Measurements from ENCODE around the gene PDZD2.

PDZD2 gene

GRCh38 chr5:31890046-31890445 lies 251.1 kb downstream of the PDZD2 start:
- DNase-seq, result no peak

- DNase-seq, result no peak
Observed at GRCh38 chr5:31894141-31894540, 255.2 kb downstream of the PDZD2 start.

- no peak for DNase-seq
Observed at GRCh38 chr5:31895199-31895820, 256.4 kb downstream of the PDZD2 start.

- DNase-seq, result no peak
Observed at GRCh38 chr5:31898036-31898632, 259.2 kb downstream of the PDZD2 start.

GRCh38 chr5:31900296-31900865 lies 261.4 kb downstream of the PDZD2 start:
- no peak for DNase-seq

- no peak for DNase-seq
Observed at GRCh38 chr5:31901807-31902530, 263.0 kb downstream of the PDZD2 start.

- DNase-seq, result no peak
Observed at GRCh38 chr5:31908396-31908795, 269.5 kb downstream of the PDZD2 start.

GRCh38 chr5:31909073-31909472 lies 270.1 kb downstream of the PDZD2 start:
- no peak for DNase-seq

- DNase-seq, result no peak
Observed at GRCh38 chr5:31911291-31912265, 272.6 kb downstream of the PDZD2 start.

- DNase-seq, result no peak
Observed at GRCh38 chr5:31913808-31914207, 274.9 kb downstream of the PDZD2 start.

GRCh38 chr5:31916327-31916726 lies 277.4 kb downstream of the PDZD2 start:
- no peak for DNase-seq

GRCh38 chr5:31918739-31919138 lies 279.8 kb downstream of the PDZD2 start:
- no peak for DNase-seq

GRCh38 chr5:31921852-31922305 lies 282.9 kb downstream of the PDZD2 start:
- DNase-seq, result no peak

- no peak for DNase-seq
Observed at GRCh38 chr5:31924005-31924404, 285.1 kb downstream of the PDZD2 start.

- no peak for DNase-seq
Observed at GRCh38 chr5:31931874-31932273, 292.9 kb downstream of the PDZD2 start.

- DNase-seq, result no peak
Observed at GRCh38 chr5:31934156-31934555, 295.2 kb downstream of the PDZD2 start.

GRCh38 chr5:31935496-31936369 lies 296.8 kb downstream of the PDZD2 start:
- DNase-seq, result no peak

GRCh38 chr5:31936683-31937082 lies 297.8 kb downstream of the PDZD2 start:
- DNase-seq, result no peak

- no peak for DNase-seq
Observed at GRCh38 chr5:31937226-31937625, 298.3 kb downstream of the PDZD2 start.

GRCh38 chr5:31937703-31938102 lies 298.8 kb downstream of the PDZD2 start:
- DNase-seq, result no peak

- DNase-seq, result no peak
Observed at GRCh38 chr5:31939151-31939550, 300.2 kb downstream of the PDZD2 start.
